HEK293 (cell line): ENCODE data around the gene ARMC10.

ENCODE experiments used
- CTCF ChIP-seq: fragments of 450-650 bp; formaldehyde crosslinking; IDR thresholded peaks from 2 replicates; pipeline ENCODE4 v1.5.1; 2016; ENCODE audit warnings: missing biosample characterization, missing genetic modification characterization
- TF ChIP-seq, protein P1 (sequence below): fragments of 450-650 bp; formaldehyde crosslinking; IDR thresholded peaks from 2 replicates; pipeline ENCODE4 v1.5.1; 2016; ENCODE audit warnings: missing biosample characterization, missing genetic modification characterization

GRCh38 chr7:103082497-103082896 lies 7.6 kb downstream of the ARMC10 start:
- no peak for TF ChIP-seq CTCF (tag by site-specific recombination)
- TF ChIP-seq, protein P1, sequence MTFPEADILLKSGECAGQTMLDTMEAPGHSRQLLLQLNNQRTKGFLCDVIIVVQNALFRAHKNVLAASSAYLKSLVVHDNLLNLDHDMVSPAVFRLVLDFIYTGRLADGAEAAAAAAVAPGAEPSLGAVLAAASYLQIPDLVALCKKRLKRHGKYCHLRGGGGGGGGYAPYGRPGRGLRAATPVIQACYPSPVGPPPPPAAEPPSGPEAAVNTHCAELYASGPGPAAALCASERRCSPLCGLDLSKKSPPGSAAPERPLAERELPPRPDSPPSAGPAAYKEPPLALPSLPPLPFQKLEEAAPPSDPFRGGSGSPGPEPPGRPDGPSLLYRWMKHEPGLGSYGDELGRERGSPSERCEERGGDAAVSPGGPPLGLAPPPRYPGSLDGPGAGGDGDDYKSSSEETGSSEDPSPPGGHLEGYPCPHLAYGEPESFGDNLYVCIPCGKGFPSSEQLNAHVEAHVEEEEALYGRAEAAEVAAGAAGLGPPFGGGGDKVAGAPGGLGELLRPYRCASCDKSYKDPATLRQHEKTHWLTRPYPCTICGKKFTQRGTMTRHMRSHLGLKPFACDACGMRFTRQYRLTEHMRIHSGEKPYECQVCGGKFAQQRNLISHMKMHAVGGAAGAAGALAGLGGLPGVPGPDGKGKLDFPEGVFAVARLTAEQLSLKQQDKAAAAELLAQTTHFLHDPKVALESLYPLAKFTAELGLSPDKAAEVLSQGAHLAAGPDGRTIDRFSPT (tag by site-specific recombination), result no peak
